ENCODE measurements around the gene ZFP57. TPM values are rescaled to one million over a fixed set of nuclear protein-coding genes. Genes with fewer than 3 reads are reported as not detected.

The ZFP57 gene
- 0.51 and 0.63 TPM in 2 replicates for total RNA-seq

DNA sequence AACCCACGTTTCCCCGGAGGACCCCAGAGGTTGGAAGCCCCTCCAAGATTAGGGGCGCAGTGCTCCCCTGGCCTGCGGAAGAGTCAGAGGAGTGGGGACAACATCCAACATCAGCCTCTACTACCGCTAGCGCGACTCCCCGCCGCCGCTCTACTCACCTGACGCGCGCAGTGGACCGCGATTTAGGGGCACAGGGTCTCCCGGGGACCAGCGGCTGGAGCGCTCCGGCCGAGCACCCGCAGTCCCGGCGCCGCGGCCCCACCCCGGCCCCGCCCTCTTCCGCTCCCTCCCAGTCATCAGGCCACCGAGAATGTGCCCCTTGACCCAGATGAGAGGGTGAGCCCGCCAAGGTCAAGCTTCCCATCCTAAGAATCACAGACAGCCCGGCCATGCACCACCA, at the start of gene ZFP57:
Gene ZFP57, minus strand, starts transcription at position 249 of the 400 bp plus-strand sequence. CDS start 4,149 bp downstream, outside the sequence.
- no peak for DNase-seq (ENCODE audit: low read depth in 2 of 2)

GRCh38 chr6:29730575-29731126, 49.7 kb upstream of the ZFP57 start:
- no peak for DNase-seq (ENCODE audit: low read depth in 2 of 2)

DNA sequence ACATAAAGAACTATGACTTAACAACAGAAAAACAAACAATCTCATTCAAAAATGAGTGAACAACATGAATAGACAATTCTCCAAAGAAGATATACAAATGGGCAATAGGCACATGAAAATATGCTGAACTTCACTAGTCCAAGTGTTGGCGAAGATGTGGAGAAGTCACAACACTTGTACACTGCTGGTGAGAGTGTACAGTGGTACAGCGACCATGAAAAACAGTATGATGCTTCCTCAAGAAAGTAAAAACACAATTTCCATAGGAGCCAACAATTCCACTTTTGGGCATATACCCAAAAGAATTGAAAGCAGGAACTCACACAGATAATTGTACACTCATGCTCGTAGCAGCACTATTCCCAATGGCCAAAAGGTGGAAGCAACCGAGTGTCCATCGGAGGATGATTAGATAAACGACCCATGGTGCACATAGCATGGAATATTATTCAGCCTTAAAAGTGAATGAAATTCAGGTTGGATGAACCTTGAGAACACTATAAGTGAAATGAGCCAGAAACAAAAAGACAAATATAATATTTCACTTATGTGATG, 48.9 kb upstream of the ZFP57 start:
- DNase-seq (ENCODE audit: low read depth in 2 of 2), result no peak

GRCh38 chr6:29728875-29729270, 47.9 kb upstream of the ZFP57 start:
- no peak for DNase-seq (ENCODE audit: low read depth in 2 of 2)

DNA sequence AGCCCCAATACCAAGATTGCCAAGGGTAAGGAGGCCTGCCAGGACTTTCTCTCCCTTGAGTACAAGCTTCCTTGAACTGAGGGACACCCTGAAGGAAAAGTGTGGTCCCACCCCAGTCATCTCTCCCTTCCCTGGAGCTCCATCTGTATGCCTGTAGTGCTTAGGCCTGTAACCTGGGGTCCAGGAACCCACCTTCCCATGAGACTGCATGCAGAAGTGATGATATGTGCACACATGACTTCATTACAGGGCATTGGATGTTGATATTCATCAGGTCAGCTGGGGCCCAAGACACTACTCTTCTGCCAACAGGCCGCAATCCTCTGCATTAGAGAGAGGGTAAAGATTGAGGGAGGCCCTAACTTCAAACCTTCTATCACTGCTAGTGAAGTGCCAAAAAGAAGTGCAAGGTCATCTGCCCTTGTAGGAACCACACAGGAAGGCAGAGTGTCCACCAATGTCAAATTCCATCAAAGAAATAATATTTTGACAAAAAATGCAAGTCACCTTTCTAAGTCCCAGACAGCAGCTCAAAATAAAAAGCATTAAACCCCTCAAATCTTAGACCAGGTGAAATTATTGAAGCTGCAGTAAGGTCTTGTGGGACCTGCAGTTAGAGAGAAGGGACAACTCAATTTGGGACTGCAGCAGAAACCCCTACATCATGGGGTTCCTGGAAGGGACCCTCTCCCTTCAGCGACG, 47.4 kb upstream of the ZFP57 start:
- no peak for DNase-seq (ENCODE audit: low read depth in 2 of 2)

GRCh38 chr6:29727637-29728036, 46.7 kb upstream of the ZFP57 start:
- DNase-seq (ENCODE audit: low read depth in 2 of 2), result no peak

DNA sequence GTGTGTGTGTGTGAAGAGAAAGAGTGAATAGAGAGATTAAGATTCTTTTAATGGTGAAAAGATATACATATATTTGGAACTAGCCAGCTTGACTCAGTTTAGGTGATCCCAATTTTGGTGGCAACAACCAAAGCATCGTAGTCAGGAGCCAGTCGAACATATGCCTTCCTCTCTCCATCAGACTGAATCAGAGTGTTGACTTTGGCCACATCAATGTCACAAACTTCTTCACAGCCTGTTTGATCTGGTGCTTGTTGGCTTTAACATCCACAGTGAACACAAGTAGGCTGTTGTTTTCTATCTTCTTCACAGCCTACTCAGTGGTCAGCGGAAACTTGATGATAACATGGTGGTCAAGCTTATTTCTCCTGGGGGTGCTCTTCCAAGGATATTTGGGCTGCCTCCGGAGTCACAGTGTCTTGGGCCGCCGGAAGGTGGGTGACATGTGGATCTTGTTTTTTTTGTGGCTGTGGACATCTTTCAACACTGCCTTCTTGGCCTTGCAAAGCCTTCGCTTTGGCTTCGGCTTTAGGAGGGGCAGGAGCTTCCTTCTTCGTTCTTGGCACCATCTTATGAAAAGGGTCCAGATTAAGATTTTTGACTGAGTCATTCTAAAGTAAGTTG, 45.7 kb upstream of the ZFP57 start:
- DNase-seq (ENCODE audit: low read depth in 2 of 2), result no peak

DNA sequence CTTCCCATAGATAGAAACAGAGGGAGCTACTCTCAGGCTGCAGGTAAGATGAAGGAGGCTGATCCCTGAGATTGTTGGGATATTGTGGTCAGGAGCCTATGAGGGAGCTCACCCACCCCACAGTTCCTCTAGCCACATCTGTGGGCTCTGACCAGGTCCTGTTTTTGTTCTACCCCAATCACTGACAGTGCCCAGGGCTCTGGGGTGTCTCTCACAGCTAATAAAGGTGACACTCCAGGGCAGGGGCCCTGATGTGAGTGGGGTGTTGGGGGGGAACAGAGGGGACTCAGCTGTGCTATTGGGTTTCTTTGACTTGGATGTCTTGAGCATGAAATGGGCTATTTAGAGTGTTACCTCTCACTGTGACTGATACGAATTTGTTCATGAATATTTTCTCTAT, 45.0 kb upstream of the ZFP57 start:
- no peak for DNase-seq (ENCODE audit: low read depth in 2 of 2)

DNA sequence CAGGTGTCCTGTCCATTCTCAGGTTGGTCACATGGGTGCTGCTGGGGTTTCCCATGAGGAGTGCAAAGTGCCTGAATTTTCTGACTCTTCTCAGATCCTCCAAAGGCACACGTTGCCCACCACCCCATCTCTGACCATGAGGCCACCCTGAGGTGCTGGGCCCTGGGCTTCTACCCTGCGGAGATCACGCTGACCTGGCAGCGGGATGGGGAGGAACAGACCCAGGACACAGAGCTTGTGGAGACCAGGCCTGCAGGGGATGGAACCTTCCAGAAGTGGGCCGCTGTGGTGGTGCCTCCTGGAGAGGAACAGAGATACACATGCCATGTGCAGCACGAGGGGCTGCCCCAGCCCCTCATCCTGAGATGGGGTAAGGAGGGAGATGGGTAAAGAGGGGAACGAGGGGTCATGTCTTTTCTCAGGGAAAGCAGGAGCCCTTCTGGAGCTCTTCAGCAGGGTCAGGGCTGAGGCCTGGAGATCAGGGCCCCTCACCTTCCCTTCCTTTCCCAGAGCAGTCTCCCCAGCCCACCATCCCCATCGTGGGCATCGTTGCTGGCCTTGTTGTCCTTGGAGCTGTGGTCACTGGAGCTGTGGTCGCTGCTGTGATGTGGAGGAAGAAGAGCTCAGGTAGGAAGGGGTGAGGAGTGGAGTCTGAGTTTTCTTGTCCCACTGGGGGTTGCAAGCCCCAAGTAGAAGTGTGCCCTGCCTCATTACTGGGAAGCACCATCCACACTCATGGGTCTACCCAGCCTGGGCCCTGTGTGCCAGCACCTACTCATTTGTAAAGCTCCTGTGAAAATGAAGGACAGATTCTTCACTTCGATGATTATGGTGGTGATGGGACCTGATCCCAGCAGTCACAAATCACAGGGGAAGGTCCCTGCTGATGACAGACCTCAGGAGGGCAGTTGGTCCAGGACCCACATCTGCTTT, 44.3 kb upstream of the ZFP57 start:
- no peak for DNase-seq (ENCODE audit: low read depth in 2 of 2)

- DNase-seq (ENCODE audit: low read depth in 2 of 2), result no peak
Measured at GRCh38 chr6:29723666-29724588, 43.0 kb upstream of the ZFP57 start.

DNA sequence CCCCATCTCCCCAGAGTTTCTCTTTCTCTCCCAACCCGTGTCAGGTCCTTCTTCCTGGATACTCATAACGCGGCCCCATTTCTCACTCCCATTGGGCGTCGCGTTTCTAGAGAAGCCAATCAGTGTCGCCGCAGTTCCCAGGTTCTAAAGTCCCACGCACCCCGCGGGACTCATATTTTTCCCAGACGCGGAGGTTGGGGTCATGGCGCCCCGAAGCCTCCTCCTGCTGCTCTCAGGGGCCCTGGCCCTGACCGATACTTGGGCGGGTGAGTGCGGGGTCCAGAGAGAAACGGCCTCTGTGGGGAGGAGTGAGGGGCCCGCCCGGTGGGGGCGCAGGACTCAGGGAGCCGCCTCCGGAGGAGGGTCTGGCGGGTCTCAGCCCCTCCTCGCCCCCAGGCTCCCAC, 42.3 kb upstream of the ZFP57 start, which contains the start of gene HLA-F:
Gene HLA-F, plus strand, starts transcription at position 173 of the 404 bp plus-strand sequence. Its CDS starts 30 bp downstream, at position 203.
- DNase-seq (ENCODE audit: low read depth in 2 of 2), result peak; percentile 61 to 85

- DNase-seq (ENCODE audit: low read depth in 2 of 2), result no peak
Measured at GRCh38 chr6:29720863-29721262, 39.9 kb upstream of the ZFP57 start.

- DNase-seq (ENCODE audit: low read depth in 2 of 2), result no peak
Measured at GRCh38 chr6:29710281-29710941, 29.5 kb upstream of the ZFP57 start.

- no peak for DNase-seq (ENCODE audit: low read depth in 2 of 2)
Measured at GRCh38 chr6:29709188-29709587, 28.2 kb upstream of the ZFP57 start.

DNA sequence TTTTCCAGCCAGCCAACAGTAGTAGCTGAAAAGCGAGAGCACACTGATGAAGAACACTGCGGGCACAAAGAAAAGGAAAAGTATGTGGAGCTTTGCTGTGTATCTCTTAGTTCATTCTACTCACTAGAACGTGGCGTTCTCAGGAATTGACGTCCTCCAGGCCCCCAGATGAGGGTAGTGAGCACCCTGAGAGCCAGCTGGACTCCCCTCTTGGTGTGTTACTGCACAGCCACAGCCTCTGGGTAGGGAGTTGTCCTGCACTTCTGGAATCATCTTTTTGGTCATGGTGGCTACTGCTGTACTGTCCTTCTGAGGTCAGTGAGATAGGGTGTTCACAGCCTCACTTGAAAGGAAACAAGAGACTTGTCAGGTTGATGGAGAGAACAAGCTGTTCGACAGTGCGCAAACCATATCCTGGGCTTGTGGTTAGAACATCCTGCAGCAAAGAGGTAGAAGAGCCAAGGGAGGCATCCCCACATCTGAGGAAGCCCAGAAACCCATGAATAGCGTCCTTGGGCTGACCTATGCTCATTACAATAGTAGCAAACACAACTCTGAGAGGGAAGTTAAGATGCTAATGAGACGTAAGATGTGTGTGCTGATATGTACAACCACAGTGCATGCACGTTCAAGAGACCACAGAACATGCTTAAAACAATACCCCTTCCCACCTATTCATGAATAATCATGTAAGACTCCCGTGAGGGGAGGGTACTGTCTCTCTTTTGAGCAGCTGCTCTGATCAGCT, 27.7 kb upstream of the ZFP57 start:
- DNase-seq (ENCODE audit: low read depth in 2 of 2), result no peak

- peak; percentile 28 to 34 for DNase-seq (ENCODE audit: low read depth in 2 of 2)
Measured at GRCh38 chr6:29705389-29706231, 24.7 kb upstream of the ZFP57 start.

DNA sequence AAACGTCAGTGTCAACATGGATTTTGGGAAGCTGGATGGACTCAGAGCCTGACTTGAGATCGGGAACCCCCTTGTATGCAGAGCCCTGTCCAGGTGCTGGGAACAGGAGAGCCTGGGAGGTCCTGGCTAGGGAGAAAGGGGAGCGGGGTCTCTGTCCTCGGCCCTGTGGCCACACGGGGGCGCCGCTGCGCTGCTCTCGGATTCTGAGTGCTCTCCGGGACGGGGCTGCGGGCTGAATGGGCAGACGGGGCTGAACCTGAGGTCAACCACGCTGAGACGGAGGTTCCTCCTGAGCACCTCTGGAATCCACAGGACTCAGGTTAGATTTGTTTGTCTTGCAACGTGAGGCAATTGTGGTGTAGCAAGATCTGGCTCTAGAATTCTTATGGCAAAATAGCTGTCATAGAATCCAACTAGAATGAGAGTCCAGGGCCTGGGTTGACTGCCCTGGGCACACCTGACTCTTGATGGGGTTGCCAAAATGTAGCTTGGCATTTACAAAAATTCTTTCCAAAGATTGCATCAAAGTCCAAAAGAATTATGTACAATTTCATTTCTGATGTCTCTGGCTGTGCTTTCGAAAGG, 21.7 kb upstream of the ZFP57 start:
- peak in 1 of 2 donors; percentile 45 for DNase-seq (ENCODE audit: low read depth in 2 of 2)
